Epithelial cell of esophagus (primary cell): Measurements from ENCODE around the gene NEAT1.
A peak's percentile ranks its signal among the peaks of the same experiment; 100 is the strongest.

Experiments used
- DNase-seq: peaks from one replicate; pipeline ENCODE4 v3.0.0; 2010; ENCODE audit warnings: low read depth
- H3K4me3 ChIP-seq: 2 replicates; pipeline ENCODE4 v1.5.1; 2011; ENCODE audit warnings: mild to moderate bottlenecking, low read length, control low read depth
- CTCF ChIP-seq: IDR thresholded peaks from 2 replicates; pipeline ENCODE4 v1.5.1; 2011; ENCODE audit warnings: low read depth, mild to moderate bottlenecking, low read length, control low read depth, inconsistent platforms; ENCODE audit not compliant: insufficient read depth; ENCODE audit errors: missing control alignments

The NEAT1 gene

GRCh38 chr11:65424205-65425104 lies 1.9 kb downstream of the NEAT1 start:
- DNase-seq: peak; percentile 44
- no peak for TF ChIP-seq CTCF
- H3K4me3 ChIP-seq: peak overlapping the region; percentile 97

- DNase-seq: peak; percentile 79
- peak overlapping the region; percentile 97 for H3K4me3 ChIP-seq
- TF ChIP-seq CTCF: peak; percentile 27
Observed at GRCh38 chr11:65425105-65425970, 2.7 kb downstream of the NEAT1 start.

GRCh38 chr11:65425971-65426838 lies 3.6 kb downstream of the NEAT1 start:
- H3K4me3 ChIP-seq: peak overlapping the region; percentile 97
- peak; percentile 92 for DNase-seq
- TF ChIP-seq CTCF: no peak

- H3K4me3 ChIP-seq: peak overlapping the region; percentile 97
- no peak for TF ChIP-seq CTCF
- DNase-seq: peak; percentile 89
Observed at GRCh38 chr11:65426839-65427690, 4.5 kb downstream of the NEAT1 start.

GRCh38 chr11:65427691-65428577 lies 5.3 kb downstream of the NEAT1 start:
- no peak for TF ChIP-seq CTCF
- peak overlapping the region; percentile 97 for H3K4me3 ChIP-seq
- DNase-seq: peak; percentile 80
